Measurements from ENCODE around the gene DFFA.

GRCh38 chr1:10470043-10470442 lies 2.3 kb downstream of the DFFA start:
- TF ChIP-seq CTCF (IDR thresholded peaks at IDR 0.05), result no peak
- TF ChIP-seq EZH2 (IDR thresholded peaks at IDR 0.05), result no peak

All from neural progenitor cell (in vitro differentiated cells).